GM12878 (cell line): Measurements from ENCODE around the gene AHNAK.
"Not testable (repeated sequence)": the region's sequence is repeated elsewhere in the genome, so short reads cannot be mapped to it uniquely, and the experiment has no call there.

Experiments
- CBX3 ChIP-seq: fragments of 200-600 bp; sonication (generic); IDR thresholded peaks from 2 replicates; pipeline ENCODE4 v1.6.1; 2016; ENCODE audit warnings: low read depth, borderline replicate concordance
- EP300 ChIP-seq, 2 experiments: fragments of 150-350 bp in 1 of 2; IDR thresholded peaks; 2 replicates each; pipeline ENCODE4 v1.6.1; 2011 to 2012; ENCODE audit warnings: low read depth in 2 of 2, low read length in 2 of 2, borderline replicate concordance in 1 of 2, improper control_type of control experiment in 1 of 2, inconsistent platforms in 1 of 2; ENCODE audit not compliant: control insufficient read depth in 1 of 2

GRCh38 chr11:62559626-62560025, 13.0 kb upstream of the AHNAK start:
- TF ChIP-seq EP300 (IDR thresholded peaks at IDR 0.05; ENCODE audit: borderline replicate concordance in 1 of 2, control insufficient read depth in 1 of 2, low read depth in 2 of 2, low read length in 2 of 2); CBX3: not testable (repeated sequence)
